Measurements from ENCODE around the gene ORC5.

Gene ORC5

GRCh38 chr7:104124893-104125477 lies 82.8 kb downstream of the ORC5 start:
- DNase-seq = no peak

- DNase-seq = no peak
Measured at GRCh38 chr7:104124469-104124868, 83.3 kb downstream of the ORC5 start.

GRCh38 chr7:104123786-104124185 lies 84.0 kb downstream of the ORC5 start:
- DNase-seq = no peak

GRCh38 chr7:104113788-104114187 lies 94.0 kb downstream of the ORC5 start:
- no peak for DNase-seq

GRCh38 chr7:104112623-104113022 lies 95.2 kb downstream of the ORC5 start:
- no peak for DNase-seq

GRCh38 chr7:104111271-104111670 lies 96.5 kb downstream of the ORC5 start:
- no peak for DNase-seq

- DNase-seq = no peak
Measured at GRCh38 chr7:104106108-104106905, 101.5 kb downstream of the ORC5 start.

GRCh38 chr7:104098890-104099289 lies 108.9 kb downstream of the ORC5 start:
- DNase-seq = no peak

GRCh38 chr7:104096683-104097082 lies 111.1 kb downstream of the ORC5 start:
- DNase-seq = no peak

- no peak for DNase-seq
Measured at GRCh38 chr7:104093127-104093526, 114.7 kb downstream of the ORC5 start.

- DNase-seq = no peak
Measured at GRCh38 chr7:104091242-104091641, 116.6 kb downstream of the ORC5 start.

GRCh38 chr7:104089612-104090011 lies 118.2 kb downstream of the ORC5 start:
- no peak for DNase-seq

- no peak for DNase-seq
Measured at GRCh38 chr7:104089061-104089460, 118.8 kb downstream of the ORC5 start.

All from CD4-positive, alpha-beta T cell treated with Interleukin-1 beta for 1 hour (primary cell).